ENCODE measurements around the gene ZBTB16.

ZBTB16 gene

GRCh38 chr11:114221037-114221436 lies 161.5 kb downstream of the ZBTB16 start:
- no peak for DNase-seq

GRCh38 chr11:114225661-114226060 lies 166.2 kb downstream of the ZBTB16 start:
- no peak for DNase-seq

DNA sequence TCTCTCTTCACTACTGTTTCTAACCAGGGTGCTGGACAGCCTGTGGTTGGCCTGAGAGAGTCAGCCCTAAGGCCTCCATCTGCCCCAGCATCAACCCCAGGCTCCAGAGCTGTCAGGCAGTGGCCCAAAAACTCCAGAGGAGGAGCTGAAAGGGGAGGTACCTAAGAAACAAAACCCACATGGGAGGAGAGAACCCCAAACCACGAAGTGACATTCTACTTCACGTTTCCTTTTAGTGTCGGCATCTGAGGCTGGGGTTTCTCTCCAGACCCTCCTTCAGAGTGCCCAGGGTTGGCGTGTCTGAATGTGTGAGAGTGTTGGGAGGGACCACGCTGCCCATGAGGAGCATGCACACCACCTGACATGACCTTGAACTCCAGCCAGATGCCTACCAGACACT lies 166.8 kb downstream of the ZBTB16 start:
- DNase-seq: no peak

DNA sequence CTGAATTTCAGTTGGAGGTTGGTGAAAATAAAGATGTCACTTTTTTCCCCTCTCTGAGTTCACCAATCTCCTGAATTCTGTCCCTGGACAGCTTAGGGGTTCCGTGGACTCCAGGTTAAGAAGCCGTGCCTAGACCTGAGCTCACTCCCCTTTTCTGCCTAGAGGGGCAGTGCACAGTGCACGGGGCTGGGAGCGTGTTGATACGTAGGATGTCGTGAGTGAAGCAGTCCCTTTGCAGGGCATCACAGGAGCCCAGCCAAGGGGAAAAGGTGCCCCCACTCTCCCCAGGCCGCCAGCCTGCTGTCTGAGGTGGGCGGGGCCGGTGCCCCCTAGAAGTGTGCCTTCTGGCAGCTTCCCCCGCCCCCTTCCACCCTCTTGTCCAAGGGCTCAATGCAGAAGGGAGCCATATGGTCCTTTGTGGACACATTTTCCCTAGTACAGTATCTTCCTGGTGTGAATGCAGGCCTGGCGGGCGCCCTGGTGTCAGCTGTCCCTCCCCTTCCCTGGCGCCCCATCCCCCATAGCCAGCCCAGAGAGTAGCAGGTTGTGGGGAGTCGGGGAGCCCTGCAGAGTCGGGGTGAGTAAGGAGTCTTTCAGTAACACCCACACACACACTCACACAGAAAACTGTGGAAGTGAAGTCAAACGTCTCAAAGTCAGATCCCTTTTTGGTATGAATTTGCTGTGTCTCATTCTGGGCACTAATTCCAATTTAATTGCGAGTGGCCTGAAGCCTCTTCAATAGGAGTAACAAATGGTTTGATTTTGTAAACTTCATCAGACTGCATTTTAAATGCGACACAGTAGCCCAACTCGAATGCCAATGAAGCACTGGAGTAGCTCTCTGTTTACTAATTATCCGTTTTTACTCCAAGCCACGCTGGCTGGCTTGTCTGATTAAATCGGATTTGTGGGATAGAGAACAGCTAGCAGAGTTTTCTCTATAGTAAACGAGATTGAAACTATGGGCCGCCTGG lies 169.2 kb downstream of the ZBTB16 start:
- no peak for DNase-seq

- DNase-seq: no peak
These were observed 170.7 kb downstream of the ZBTB16 start for GRCh38 chr11:114230031-114230704.

GRCh38 chr11:114232400-114233059 lies 173.0 kb downstream of the ZBTB16 start:
- no peak for DNase-seq

DNA sequence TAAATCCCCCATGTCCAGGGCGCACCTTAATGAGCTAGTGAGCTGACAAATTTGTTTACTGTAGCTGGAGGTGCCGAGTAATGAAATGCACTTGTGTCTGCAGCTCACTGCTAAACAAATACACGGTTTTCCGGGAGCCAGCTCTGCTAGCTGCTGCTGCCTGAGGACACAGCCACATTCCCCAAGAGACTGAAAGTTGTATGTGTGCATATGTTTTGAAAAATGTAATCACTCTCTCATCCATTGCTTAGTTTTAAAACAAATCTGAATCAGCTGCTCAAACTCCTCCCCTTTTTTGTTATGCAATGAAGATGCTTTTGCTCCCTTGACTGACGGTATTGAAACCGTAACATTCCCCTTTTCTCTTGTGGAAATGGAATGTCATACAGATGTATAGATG lies 174.2 kb downstream of the ZBTB16 start:
- no peak for DNase-seq

GRCh38 chr11:114236829-114237228 lies 177.3 kb downstream of the ZBTB16 start:
- DNase-seq: no peak

- no peak for DNase-seq
These were observed 178.1 kb downstream of the ZBTB16 start for GRCh38 chr11:114237321-114238280.

DNA sequence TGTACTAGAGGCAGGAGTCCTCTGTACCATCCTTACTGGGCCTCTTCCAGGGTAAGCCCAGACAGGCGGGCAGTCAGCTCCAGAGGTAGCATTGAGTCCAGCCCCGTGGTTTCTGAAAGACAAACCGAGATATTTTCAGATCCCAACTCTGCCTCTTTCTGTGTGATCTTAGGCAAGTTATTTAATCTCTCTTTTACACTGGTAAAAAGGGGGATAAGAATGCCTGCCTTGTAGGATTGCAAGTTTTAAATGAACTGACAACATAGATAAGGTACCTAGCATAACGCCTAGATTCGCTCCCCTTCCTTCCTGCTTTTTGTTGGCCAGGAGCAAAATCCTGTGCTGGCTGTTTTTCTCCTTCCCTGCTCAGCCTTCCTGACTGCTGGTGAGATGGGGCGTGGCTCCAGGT lies 180.2 kb downstream of the ZBTB16 start:
- no peak for DNase-seq

DNA sequence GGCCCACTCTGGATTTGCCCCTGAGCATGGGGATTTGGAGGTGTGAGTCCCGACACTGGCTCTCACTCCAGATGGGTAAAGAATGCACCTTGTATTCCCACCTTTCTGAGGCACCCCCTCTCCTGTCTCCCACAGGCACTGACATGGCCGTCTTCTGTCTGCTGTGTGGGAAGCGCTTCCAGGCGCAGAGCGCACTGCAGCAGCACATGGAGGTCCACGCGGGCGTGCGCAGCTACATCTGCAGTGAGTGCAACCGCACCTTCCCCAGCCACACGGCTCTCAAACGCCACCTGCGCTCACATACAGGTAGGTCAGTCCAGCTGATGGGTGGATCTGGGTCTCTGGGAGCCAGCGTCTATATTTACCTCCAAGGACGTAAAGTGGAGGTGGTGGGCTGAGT lies 182.5 kb downstream of the ZBTB16 start:
- no peak for DNase-seq

DNA sequence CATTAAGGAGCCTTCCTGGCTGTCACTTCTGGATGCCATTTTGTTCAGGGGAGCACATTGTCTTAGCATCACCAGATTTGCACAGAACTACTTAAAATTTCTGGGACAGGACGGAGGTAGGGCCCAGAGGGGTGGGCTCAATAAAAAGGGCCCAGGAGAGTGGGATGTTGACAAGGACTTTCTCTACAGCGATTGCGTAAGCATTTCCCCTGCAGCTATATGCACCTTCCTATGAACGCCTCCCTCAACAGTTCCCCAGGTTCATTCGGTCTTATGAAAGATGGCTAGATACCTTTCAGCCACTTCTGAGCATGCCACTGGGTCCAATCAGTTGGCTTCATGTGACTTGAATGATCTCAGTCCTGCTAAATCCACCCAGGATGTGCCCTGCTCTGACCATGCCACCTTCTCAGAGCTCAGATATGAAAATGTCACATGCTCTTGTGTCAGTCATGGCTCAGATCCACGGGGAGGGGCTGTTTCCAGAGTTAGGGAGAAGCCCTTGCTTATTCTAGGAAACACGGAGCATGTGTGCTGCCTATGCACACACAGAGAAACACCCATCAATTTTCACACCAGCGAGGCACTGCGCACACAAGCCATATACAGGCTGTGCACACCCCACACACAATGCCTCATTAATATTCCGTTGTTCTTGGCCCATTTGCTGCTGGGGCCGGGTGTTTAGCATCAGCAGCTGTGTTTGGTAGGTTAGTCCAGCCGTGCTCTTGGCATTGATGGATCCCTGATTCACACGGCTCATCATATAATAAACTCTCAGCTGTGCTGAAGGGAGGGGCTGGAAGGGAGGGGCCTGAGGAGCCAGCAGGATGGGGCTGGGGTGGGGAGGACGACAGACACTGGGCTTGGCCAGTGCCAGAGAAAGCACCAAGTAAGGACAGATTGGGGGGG lies 184.2 kb downstream of the ZBTB16 start:
- peak; percentile 67 for DNase-seq

- no peak for DNase-seq
These were observed 185.3 kb downstream of the ZBTB16 start for GRCh38 chr11:114244726-114245394.

DNA sequence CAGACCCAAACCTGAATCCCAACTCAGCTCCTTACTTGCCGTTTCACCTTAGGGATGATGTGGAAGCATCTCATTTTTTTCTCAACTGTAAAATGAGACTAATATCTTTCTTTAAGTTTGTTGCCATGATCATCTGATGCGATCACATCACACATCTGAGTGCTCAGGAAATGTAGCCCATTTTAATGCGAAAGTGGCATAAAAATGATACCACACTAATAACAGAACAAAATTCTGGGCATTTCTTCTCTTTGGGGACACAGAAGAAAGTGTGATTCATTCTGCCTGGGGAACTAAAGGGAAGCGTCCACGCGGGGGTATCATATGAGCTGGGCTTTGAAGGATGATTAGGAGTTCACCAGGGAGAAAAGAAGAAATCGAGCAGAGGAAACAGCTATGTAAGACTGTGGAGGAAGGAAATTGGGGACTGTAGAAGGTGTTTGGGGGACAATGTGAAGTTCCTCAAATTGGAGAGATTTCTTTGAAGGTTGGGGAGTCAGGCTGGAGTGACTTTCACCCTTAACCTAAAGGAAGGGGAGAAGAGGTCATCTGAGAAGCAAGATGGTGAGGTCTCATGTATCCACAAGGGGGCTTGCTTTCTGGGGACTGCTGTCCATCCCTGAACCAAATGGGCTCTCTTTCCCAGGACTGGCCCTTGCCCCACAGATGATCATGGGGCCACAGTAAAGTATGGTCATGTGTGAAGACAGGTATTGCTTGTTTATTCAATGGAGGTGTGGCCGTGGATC lies 187.0 kb downstream of the ZBTB16 start:
- DNase-seq: no peak

DNA sequence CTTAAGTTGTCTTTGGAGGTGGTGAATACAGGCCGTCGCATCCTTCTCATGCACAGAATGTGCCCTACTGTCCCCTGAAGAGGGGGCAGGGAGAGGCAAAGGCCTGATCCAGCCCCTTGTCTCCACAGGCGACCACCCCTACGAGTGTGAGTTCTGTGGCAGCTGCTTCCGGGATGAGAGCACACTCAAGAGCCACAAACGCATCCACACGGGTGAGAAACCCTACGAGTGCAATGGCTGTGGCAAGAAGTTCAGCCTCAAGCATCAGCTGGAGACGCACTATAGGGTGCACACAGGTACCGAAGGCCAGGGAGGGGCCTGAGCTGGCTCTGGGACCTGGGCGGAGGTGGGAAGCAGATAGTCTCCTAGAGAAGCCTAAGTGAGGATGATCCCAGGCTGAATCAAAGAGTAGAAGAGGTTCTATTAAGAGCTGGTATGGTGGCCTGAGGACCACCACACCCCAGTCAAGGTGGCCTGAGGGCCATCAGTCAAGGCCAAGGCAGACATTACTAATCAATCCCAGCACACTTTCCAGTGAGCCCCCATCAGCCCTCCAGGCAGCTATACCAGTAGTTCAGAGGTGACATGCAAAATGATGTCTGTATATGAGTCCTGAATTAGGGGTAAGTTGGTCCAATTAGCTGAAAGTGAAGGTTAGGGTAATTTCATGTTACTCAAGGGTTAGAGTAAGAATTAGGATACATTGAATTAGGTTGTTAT lies 187.7 kb downstream of the ZBTB16 start:
- no peak for DNase-seq

DNA sequence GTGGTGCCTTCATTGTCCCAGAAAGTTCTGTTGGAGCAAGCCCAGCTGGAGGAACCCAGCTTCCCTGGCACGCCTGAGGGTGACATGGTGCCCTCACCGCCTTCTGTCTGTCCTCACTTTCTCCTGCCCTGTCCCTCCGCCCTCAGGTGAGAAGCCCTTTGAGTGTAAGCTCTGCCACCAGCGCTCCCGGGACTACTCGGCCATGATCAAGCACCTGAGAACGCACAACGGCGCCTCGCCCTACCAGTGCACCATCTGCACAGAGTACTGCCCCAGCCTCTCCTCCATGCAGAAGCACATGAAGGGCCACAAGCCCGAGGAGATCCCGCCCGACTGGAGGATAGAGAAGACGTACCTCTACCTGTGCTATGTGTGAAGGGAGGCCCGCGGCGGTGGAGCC lies 190.7 kb downstream of the ZBTB16 start:
- no peak for DNase-seq

GRCh38 chr11:114250993-114251814 lies 191.7 kb downstream of the ZBTB16 start:
- DNase-seq: no peak

DNA sequence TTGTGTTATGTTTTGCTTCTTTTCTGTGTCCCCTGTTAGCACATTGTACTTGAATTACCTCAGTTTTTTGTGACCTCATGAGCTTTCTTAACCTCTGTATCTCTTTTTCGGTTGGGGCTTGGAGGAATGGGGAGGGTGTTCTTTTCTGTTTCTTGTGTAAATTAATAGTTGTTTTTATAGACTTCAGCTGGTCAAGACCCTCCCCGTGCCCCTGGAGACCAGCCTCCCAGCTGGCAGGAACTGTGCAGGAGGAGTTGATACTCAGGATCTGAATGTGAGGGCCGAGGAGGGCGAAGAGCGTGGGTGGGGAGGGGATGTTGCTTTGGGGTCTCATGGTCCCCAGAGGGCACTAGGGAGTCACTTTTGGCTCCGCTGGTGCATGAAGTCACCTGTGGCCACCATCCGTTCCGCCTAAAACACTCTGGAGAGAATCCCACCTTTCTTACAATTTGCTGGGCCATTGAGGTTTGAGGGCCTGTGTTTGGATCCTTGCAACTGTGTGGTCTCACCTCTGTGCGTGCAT lies 192.4 kb downstream of the ZBTB16 start:
- DNase-seq: no peak
